Stomach (tissue), 4 donors: ENCODE data around the gene NCOA6.

Source experiments
- EP300 ChIP-seq: sonication (generic); formaldehyde crosslinking; IDR thresholded peaks from one replicate; pipeline ENCODE4 v1.6.1; 2017; ENCODE audit warnings: antibody characterized with exemption
- POLR2AphosphoS5 ChIP-seq, 3 donors: sonication (generic); formaldehyde crosslinking; IDR thresholded peaks; one replicate each; pipeline ENCODE4 v1.6.1; 2016; ENCODE audit warnings: antibody characterized with exemption in 3 of 3
- TF ChIP-seq, protein P1 (sequence below), 7 experiments: fragments of 450-650 bp in 4 of 7; fragments of 200-600 bp in 3 of 7; sonication (generic) in 3 of 7; IDR thresholded peaks; one replicate each; pipeline ENCODE4 v1.5.1; 2016 to 2019; ENCODE audit warnings: antibody characterized with exemption in 7 of 7, control low read depth in 2 of 7, mild to moderate bottlenecking in 1 of 7

DNA sequence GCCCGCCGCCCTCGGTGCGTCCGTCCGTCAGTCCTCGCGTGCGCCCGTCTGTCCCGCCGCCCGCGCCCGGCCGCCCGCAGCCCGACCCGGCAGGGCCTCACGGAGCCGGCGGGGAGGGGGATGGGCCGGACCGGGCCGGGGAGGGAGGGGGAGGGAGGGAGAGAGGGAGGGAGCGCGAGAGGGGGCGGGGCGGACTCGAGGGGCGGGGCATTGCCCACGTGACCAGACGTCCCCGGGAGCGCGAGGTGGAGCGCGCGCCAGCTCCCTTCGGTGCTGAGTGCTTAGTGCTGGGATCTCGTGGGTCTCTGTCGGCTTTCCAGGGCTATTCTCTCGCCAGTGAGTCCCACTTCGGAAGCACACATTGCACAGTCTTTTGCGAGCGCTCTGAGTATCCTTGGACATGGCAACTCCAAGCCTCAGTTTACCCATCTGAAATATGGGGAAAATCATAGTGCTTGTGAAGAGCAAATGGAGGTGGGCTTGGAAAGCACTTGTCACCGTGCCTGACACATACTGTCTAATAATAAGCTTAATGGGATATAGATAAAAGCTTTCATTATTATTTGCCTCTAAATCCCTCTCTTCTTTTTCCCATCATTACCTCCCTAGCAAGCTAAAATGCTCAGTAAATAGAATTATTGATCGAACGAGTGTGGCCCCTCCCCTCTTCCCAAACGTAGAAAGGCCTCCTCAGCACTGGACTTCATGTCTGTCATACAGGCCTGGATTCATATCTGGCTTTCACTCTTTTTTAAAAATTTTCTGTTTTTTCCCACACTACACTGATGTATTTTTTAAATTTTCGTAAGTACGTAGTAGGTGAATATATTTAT is at the start of gene NCOA6:
- TF ChIP-seq POLR2AphosphoS5 (IDR thresholded peaks at IDR 0.05) (peak in 2 of 3 donors; percentile 2 to 60), EP300 (no peak)
- TF ChIP-seq, protein P1, sequence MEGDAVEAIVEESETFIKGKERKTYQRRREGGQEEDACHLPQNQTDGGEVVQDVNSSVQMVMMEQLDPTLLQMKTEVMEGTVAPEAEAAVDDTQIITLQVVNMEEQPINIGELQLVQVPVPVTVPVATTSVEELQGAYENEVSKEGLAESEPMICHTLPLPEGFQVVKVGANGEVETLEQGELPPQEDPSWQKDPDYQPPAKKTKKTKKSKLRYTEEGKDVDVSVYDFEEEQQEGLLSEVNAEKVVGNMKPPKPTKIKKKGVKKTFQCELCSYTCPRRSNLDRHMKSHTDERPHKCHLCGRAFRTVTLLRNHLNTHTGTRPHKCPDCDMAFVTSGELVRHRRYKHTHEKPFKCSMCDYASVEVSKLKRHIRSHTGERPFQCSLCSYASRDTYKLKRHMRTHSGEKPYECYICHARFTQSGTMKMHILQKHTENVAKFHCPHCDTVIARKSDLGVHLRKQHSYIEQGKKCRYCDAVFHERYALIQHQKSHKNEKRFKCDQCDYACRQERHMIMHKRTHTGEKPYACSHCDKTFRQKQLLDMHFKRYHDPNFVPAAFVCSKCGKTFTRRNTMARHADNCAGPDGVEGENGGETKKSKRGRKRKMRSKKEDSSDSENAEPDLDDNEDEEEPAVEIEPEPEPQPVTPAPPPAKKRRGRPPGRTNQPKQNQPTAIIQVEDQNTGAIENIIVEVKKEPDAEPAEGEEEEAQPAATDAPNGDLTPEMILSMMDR (IDR thresholded peaks at IDR 0.05) = no peak
